Liver (tissue), 9 donors: ENCODE measurements around the gene KCNQ5. TPM values are rescaled to one million over a fixed set of nuclear protein-coding genes. Genes with fewer than 3 reads are reported as not detected.

Experiments
- DNase-seq: peaks from one replicate; pipeline ENCODE4 v3.0.0-alpha.2; 2017; ENCODE audit warnings: low spot score
- H3K27ac ChIP-seq, 2 donors: one replicate each; pipeline ENCODE4 v1.7.0; 2013; ENCODE audit warnings: inconsistent platforms in 2 of 2, low read length in 2 of 2, control low read depth in 1 of 2, low read depth in 1 of 2, mild to moderate bottlenecking in 1 of 2
- H3K27me3 ChIP-seq, 4 donors: one replicate each; pipeline versions ENCODE4 v1.6.1 to v1.7.0; 2013; ENCODE audit warnings: low read length in 3 of 4, inconsistent platforms in 1 of 4, mild to moderate bottlenecking in 1 of 4, moderate library complexity in 1 of 4; ENCODE audit not compliant: control insufficient read depth in 4 of 4, insufficient read depth in 4 of 4
- H3K36me3 ChIP-seq, 4 donors: one replicate each; pipeline versions ENCODE4 v1.6.1 to v1.7.0; 2013; ENCODE audit warnings: low read length in 3 of 4, mild to moderate bottlenecking in 3 of 4, low read depth in 1 of 4, moderate library complexity in 1 of 4; ENCODE audit not compliant: control insufficient read depth in 4 of 4, insufficient read depth in 3 of 4
- H3K4me1 ChIP-seq, 4 donors: one replicate each; pipeline versions ENCODE4 v1.6.1 to v1.7.0; 2013; ENCODE audit warnings: low read length in 3 of 4, mild to moderate bottlenecking in 3 of 4, moderate library complexity in 1 of 4; ENCODE audit not compliant: control insufficient read depth in 4 of 4, insufficient read depth in 4 of 4
- H3K4me3 ChIP-seq, 3 donors: one replicate each; pipeline versions ENCODE4 v1.6.1 to v1.7.0; 2013; ENCODE audit warnings: low read length in 3 of 3, control low read depth in 1 of 3, low read depth in 1 of 3, mild to moderate bottlenecking in 1 of 3
- H3K9ac ChIP-seq, 2 donors: one replicate each; pipeline ENCODE4 v1.7.0; 2013; ENCODE audit warnings: low read length in 2 of 2, mild to moderate bottlenecking in 2 of 2, moderate library complexity in 2 of 2, control low read depth in 1 of 2, low read depth in 1 of 2
- H3K9me3 ChIP-seq, 4 donors: one replicate each; pipeline versions ENCODE4 v1.6.1 to v1.7.0; 2013; ENCODE audit warnings: low read length in 3 of 4; ENCODE audit not compliant: control insufficient read depth in 4 of 4
- FOXA1 ChIP-seq: IDR thresholded peaks from 2 replicates; pipeline ENCODE4 v1.6.1; 2016; ENCODE audit warnings: antibody characterized with exemption
- FOXA2 ChIP-seq: IDR thresholded peaks from 2 replicates; pipeline ENCODE4 v1.6.1; 2016; ENCODE audit warnings: antibody characterized with exemption
- GABPA ChIP-seq, 2 donors: IDR thresholded peaks in 1 of 2; conservative IDR thresholded peaks in 1 of 2; 2 replicates each; pipeline ENCODE4 v1.6.1; 2016; ENCODE audit warnings: antibody characterized with exemption in 2 of 2, mild to moderate bottlenecking in 1 of 2, moderate library complexity in 1 of 2
- HNF4A ChIP-seq, 2 donors: conservative IDR thresholded peaks; 2 replicates each; pipeline ENCODE4 v1.6.1; 2016; ENCODE audit warnings: antibody characterized with exemption in 2 of 2, mild to moderate bottlenecking in 2 of 2
- HNF4G ChIP-seq: IDR thresholded peaks from 2 replicates; pipeline ENCODE4 v1.6.1; 2016; ENCODE audit warnings: antibody characterized with exemption
- RXRA ChIP-seq, 2 donors: IDR thresholded peaks; 2 replicates each; pipeline ENCODE4 v1.6.1; 2017 to 2018; ENCODE audit warnings: antibody characterized with exemption in 2 of 2, mild to moderate bottlenecking in 1 of 2
- SP1 ChIP-seq: IDR thresholded peaks from 2 replicates; pipeline ENCODE4 v1.6.1; 2018; ENCODE audit warnings: antibody characterized with exemption, mild to moderate bottlenecking
- YY1 ChIP-seq: IDR thresholded peaks from 2 replicates; pipeline ENCODE4 v1.6.1; 2016; ENCODE audit warnings: antibody characterized with exemption, mild to moderate bottlenecking
- WGBS: extraction: QIAGEN DNeasy Blood & Tissue Kit; methylation state at CpG from one replicate; pipeline ENCODE4 v1.1.7; 2013; 5-methylcytosine and 5-hydroxymethylcytosine counted together
- polyA plus RNA-seq, 2 donors: library from polyadenylated mRNA; stranded (reverse) in 1 of 2; unstranded in 1 of 2; fragments of 200-250 nt in 1 of 2; fragments of >200 nt in 1 of 2; fragmentation: Nextera tagmentation in 1 of 2; extraction: Ambion mirVana in 1 of 2; gene quantifications; one replicate each; pipeline versions ENCODE4 v1.2.1 to v1.2.3, GENCODE V29; 2013 to 2015
- total RNA-seq, 2 donors: library from RNA; depleted of rRNA; stranded (reverse); fragments of >200 nt; gene quantifications; one replicate each; pipeline ENCODE4 v1.2.3, GENCODE V29; 2014
- TF ChIP-seq, protein P1 (sequence below): IDR thresholded peaks from 2 replicates; pipeline ENCODE4 v1.6.1; 2016; ENCODE audit warnings: antibody characterized with exemption, mild to moderate bottlenecking
- TF ChIP-seq, protein P2 (sequence below): IDR thresholded peaks from 2 replicates; pipeline ENCODE4 v1.6.1; 2016; ENCODE audit warnings: antibody characterized with exemption
- TF ChIP-seq, protein P3 (sequence below): fragments of 150-350 bp; IDR thresholded peaks from 2 replicates; pipeline ENCODE4 v1.5.1; 2017; ENCODE audit warnings: improper control_type of control experiment, low read depth, low read length; ENCODE audit not compliant: missing input control
- TF ChIP-seq, protein P4 (sequence below): IDR thresholded peaks from 2 replicates; pipeline ENCODE4 v1.6.1; 2016; ENCODE audit warnings: antibody characterized with exemption
- TF ChIP-seq, protein P5 (sequence below): IDR thresholded peaks from 2 replicates; pipeline ENCODE4 v1.6.1; 2016; ENCODE audit warnings: antibody characterized with exemption
- donor health status: healthy.
- donor health status: healthy.
- donor health status: healthy.
- donor health status: healthy.
- donor health status: healthy.

Gene KCNQ5
- total and polyA plus RNA-seq, 4 donors, result 0.02 to 1.1 (median 0.15) TPM

DNA sequence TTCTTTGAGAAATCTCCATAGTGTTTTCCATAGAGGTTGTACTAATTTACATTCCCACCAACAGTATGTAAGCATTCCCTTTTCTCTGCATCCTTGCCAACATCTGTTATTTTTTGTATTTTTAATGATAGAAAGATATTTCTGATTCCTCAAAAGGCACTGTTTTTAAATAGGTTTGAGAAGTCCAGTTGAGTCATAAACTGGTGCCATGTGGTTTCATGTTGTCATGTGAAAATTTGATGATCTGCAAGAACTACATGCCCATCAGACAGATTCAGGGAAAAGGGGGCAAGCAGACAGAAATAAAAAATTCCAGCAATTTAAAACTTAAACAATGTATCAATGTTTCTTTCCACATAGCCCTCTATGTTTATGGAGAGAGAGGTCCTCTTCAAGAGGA is 227.5 kb downstream of the KCNQ5 start:
- Histone ChIP-seq H3K27me3 (peaks cover 0 to 3% (median 0%) of the 10 kb centered on the region in 4 donors), H3K4me1 (no peaks in the 10 kb centered on the region), H3K9me3 (no peaks in the 10 kb centered on the region), H3K4me3 (no peak overlapping the region), H3K27ac (no peak overlapping the region), H3K36me3 (no peaks in the 10 kb centered on the region), H3K9ac (no peak overlapping the region)
- TF ChIP-seq, protein P1, sequence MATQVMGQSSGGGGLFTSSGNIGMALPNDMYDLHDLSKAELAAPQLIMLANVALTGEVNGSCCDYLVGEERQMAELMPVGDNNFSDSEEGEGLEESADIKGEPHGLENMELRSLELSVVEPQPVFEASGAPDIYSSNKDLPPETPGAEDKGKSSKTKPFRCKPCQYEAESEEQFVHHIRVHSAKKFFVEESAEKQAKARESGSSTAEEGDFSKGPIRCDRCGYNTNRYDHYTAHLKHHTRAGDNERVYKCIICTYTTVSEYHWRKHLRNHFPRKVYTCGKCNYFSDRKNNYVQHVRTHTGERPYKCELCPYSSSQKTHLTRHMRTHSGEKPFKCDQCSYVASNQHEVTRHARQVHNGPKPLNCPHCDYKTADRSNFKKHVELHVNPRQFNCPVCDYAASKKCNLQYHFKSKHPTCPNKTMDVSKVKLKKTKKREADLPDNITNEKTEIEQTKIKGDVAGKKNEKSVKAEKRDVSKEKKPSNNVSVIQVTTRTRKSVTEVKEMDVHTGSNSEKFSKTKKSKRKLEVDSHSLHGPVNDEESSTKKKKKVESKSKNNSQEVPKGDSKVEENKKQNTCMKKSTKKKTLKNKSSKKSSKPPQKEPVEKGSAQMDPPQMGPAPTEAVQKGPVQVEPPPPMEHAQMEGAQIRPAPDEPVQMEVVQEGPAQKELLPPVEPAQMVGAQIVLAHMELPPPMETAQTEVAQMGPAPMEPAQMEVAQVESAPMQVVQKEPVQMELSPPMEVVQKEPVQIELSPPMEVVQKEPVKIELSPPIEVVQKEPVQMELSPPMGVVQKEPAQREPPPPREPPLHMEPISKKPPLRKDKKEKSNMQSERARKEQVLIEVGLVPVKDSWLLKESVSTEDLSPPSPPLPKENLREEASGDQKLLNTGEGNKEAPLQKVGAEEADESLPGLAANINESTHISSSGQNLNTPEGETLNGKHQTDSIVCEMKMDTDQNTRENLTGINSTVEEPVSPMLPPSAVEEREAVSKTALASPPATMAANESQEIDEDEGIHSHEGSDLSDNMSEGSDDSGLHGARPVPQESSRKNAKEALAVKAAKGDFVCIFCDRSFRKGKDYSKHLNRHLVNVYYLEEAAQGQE, result no peak
- TF ChIP-seq YY1 (no peak), FOXA2 (no peak), FOXA1 (no peak), GABPA (IDR thresholded peaks at IDR 0.05 in 1 of 2, conservative IDR thresholded peaks at IDR 0.05 in 1 of 2) (no peak)
- TF ChIP-seq, protein P2, sequence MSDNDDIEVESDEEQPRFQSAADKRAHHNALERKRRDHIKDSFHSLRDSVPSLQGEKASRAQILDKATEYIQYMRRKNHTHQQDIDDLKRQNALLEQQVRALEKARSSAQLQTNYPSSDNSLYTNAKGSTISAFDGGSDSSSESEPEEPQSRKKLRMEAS, result no peak
- TF ChIP-seq, protein P3, sequence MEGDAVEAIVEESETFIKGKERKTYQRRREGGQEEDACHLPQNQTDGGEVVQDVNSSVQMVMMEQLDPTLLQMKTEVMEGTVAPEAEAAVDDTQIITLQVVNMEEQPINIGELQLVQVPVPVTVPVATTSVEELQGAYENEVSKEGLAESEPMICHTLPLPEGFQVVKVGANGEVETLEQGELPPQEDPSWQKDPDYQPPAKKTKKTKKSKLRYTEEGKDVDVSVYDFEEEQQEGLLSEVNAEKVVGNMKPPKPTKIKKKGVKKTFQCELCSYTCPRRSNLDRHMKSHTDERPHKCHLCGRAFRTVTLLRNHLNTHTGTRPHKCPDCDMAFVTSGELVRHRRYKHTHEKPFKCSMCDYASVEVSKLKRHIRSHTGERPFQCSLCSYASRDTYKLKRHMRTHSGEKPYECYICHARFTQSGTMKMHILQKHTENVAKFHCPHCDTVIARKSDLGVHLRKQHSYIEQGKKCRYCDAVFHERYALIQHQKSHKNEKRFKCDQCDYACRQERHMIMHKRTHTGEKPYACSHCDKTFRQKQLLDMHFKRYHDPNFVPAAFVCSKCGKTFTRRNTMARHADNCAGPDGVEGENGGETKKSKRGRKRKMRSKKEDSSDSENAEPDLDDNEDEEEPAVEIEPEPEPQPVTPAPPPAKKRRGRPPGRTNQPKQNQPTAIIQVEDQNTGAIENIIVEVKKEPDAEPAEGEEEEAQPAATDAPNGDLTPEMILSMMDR, result no peak
- DNase-seq, result no peak

DNA sequence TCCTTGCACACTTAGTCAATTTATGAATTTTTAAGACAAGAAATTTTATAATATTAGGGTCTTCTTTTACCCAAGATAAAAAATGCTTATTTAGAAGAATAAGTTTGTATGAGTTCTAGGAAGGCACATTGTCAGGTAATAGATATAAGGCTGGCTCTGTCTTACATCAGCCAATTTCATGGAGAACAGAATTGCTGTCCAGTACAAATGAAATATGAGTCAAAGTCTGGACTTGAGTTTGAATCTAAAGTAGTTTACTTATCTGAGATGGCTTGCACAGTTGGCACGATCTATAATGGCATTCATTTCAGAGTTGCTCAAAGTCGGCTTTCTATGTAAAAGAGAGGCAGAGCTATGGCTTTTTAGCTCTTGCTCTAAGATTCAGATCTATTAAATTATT is 228.2 kb downstream of the KCNQ5 start:
- peaks cover 0 to 3% (median 0%) of the 10 kb centered on the region in 4 donors for H3K27me3 ChIP-seq
- TF ChIP-seq SP1 (no peak), HNF4A (conservative IDR thresholded peaks at IDR 0.05) (no peak), HNF4G (no peak), RXRA (IDR thresholded peaks at IDR 0.05) (no peak), GABPA (IDR thresholded peaks at IDR 0.05 in 1 of 2, conservative IDR thresholded peaks at IDR 0.05 in 1 of 2) (no peak)
- TF ChIP-seq, protein P4, sequence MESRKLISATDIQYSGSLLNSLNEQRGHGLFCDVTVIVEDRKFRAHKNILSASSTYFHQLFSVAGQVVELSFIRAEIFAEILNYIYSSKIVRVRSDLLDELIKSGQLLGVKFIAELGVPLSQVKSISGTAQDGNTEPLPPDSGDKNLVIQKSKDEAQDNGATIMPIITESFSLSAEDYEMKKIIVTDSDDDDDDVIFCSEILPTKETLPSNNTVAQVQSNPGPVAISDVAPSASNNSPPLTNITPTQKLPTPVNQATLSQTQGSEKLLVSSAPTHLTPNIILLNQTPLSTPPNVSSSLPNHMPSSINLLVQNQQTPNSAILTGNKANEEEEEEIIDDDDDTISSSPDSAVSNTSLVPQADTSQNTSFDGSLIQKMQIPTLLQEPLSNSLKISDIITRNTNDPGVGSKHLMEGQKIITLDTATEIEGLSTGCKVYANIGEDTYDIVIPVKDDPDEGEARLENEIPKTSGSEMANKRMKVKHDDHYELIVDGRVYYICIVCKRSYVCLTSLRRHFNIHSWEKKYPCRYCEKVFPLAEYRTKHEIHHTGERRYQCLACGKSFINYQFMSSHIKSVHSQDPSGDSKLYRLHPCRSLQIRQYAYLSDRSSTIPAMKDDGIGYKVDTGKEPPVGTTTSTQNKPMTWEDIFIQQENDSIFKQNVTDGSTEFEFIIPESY, result no peak
- TF ChIP-seq, protein P2, result no peak
- TF ChIP-seq, protein P5, sequence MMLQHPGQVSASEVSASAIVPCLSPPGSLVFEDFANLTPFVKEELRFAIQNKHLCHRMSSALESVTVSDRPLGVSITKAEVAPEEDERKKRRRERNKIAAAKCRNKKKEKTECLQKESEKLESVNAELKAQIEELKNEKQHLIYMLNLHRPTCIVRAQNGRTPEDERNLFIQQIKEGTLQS, result no peak
- no peak overlapping the region for H3K9ac ChIP-seq
- no peak overlapping the region for H3K27ac ChIP-seq
- DNase-seq, result no peak
- no peaks in the 10 kb centered on the region for H3K4me1 ChIP-seq
- H3K4me3 ChIP-seq, result no peak overlapping the region
- H3K36me3 ChIP-seq, result no peaks in the 10 kb centered on the region
- WGBS, result 73% methylated on average over 2 of the region's 2 CpGs
- H3K9me3 ChIP-seq, result no peaks in the 10 kb centered on the region
